Measurements from ENCODE around the gene STARD9. TPM values are rescaled to one million over a fixed set of nuclear protein-coding genes. Genes with fewer than 3 reads are reported as not detected.

The STARD9 gene
- total and polyA plus RNA-seq, 2 experiments from 2014 or later, result 1.8 to 6.2 TPM

GRCh38 chr15:42716626-42717025 is 141.2 kb downstream of the STARD9 start:
- Mint-ChIP-seq H3K4me1 (no peaks in the 10 kb centered on the region), H3K4me3 (no peak overlapping the region), H3K36me3 (ENCODE audit: low read depth) (peaks cover 6% of the 10 kb centered on the region; the same call in 2 of the 3 replicates), H3K27ac (no peak overlapping the region), H3K9me3 (no peaks in the 10 kb centered on the region), H3K27me3 (ENCODE audit: insufficient read depth, low read depth, poor library complexity) (peaks cover 7% of the 10 kb centered on the region)
- Histone ChIP-seq H3K79me2 (replicated peaks; ENCODE audit: insufficient read depth) (no peaks in the 10 kb centered on the region), H3K4me3 (no peak overlapping the region), H2AFZ (no peak overlapping the region), H3K27ac (ENCODE audit: low read depth) (no peak overlapping the region), H3K4me2 (no peak overlapping the region), H3K9me2 (ENCODE audit: insufficient read depth) (no peaks in the 10 kb centered on the region), H3K4me1 (ENCODE audit: insufficient read depth) (no peaks in the 10 kb centered on the region), H3F3A (replicated peaks; ENCODE audit: low read depth) (no peaks in the 10 kb centered on the region), H3K27me3 (ENCODE audit: insufficient read depth) (no peaks in the 10 kb centered on the region), H4K20me1 (replicated peaks; ENCODE audit: insufficient read depth) (no peaks in the 10 kb centered on the region), H3K36me3 (ENCODE audit: insufficient read depth) (0 out of 2 replicates have a peak, but pooled peaks cover 4% of the 10 kb centered on the region)
- ATAC-seq (no peak), DNase-seq (ENCODE audit: low spot score) (no peak)
- no peak for TF ChIP-seq REST (IDR thresholded peaks at IDR 0.05; ENCODE audit: unreplicated experiment)
- TF ChIP-seq CREB1 (CRISPR knock-in tag; IDR thresholded peaks at IDR 0.05; ENCODE audit: low read depth), result no peak
- no peak for TF ChIP-seq POLR2AphosphoS5 (IDR thresholded peaks at IDR 0.05; ENCODE audit: low read depth)
- no peak for TF ChIP-seq STAT1 (IDR thresholded peaks at IDR 0.05; ENCODE audit: unreplicated experiment)
- no peak for TF ChIP-seq NANOG (IDR thresholded peaks at IDR 0.05; ENCODE audit: borderline replicate concordance)
- TF ChIP-seq EZH2 (IDR thresholded peaks at IDR 0.05; ENCODE audit: low read depth, unreplicated experiment), result no peak
- TF ChIP-seq EZH2phosphoT487 (IDR thresholded peaks at IDR 0.05; ENCODE audit: unreplicated experiment), result no peak
- TF ChIP-seq ZNF114 (CRISPR knock-in tag; IDR thresholded peaks at IDR 0.05), result no peak
- TF ChIP-seq CTCF (conservative IDR thresholded peaks at IDR 0.05; ENCODE audit: low read depth in 2 of 2), result no peak
- TF ChIP-seq JUNB (IDR thresholded peaks at IDR 0.05; ENCODE audit: unreplicated experiment), result no peak
- TF ChIP-seq ZNF462 (CRISPR knock-in tag; IDR thresholded peaks at IDR 0.05), result no peak
- TF ChIP-seq ETS1 (IDR thresholded peaks at IDR 0.05), result no peak
- no peak for TF ChIP-seq ZNF331 (CRISPR knock-in tag; IDR thresholded peaks at IDR 0.05; ENCODE audit: low read depth)

All from GM23338 (cell line).